Neural cell (in vitro differentiated cells): ENCODE data around the gene ODF4. TPM values are rescaled to one million over a fixed set of nuclear protein-coding genes. Genes with fewer than 3 reads are reported as not detected.

ENCODE experiments used
- H2AFZ ChIP-seq: fragments of 200-600, 300-800 bp; sonication (generic), shearing (Covaris generic); 2 replicates; pipeline ENCODE4 v1.6.0; 2014; ENCODE audit warnings: low read depth, mild to moderate bottlenecking, antibody characterized with exemption, low read length, moderate library complexity
- H3F3A ChIP-seq: fragments of 200-600 bp; shearing (Covaris generic); 2 replicates; pipeline ENCODE4 v1.6.1; 2016; ENCODE audit warnings: mild to moderate bottlenecking, moderate library complexity, mixed read lengths, antibody characterized with exemption, low read length; ENCODE audit not compliant: insufficient read depth, poor library complexity, severe bottlenecking
- H3K27ac ChIP-seq: fragments of 200-600, 300-800 bp; sonication (generic), shearing (Covaris generic); 2 replicates; pipeline ENCODE4 v1.5.1; 2014; ENCODE audit warnings: mild to moderate bottlenecking, low read length, moderate library complexity
- H3K27me3 ChIP-seq: fragments of 300-800, 200-600 bp; sonication (generic), shearing (Covaris generic); 2 replicates; pipeline ENCODE4 v1.6.0; 2014; ENCODE audit warnings: mild to moderate bottlenecking, low read depth, low read length, moderate library complexity; ENCODE audit not compliant: insufficient read depth
- H3K36me3 ChIP-seq: fragments of 300-800, 200-600 bp; sonication (generic), shearing (Covaris generic); 2 replicates; pipeline ENCODE4 v1.5.1; 2014; ENCODE audit warnings: mild to moderate bottlenecking, antibody characterized with exemption, low read length, moderate library complexity; ENCODE audit not compliant: insufficient read depth
- H3K4me2 ChIP-seq: fragments of 300-800, 200-600 bp; sonication (generic), shearing (Covaris generic); 2 replicates; pipeline ENCODE4 v1.6.0; 2014; ENCODE audit warnings: mild to moderate bottlenecking, low read length
- H3K4me3 ChIP-seq: fragments of 300-800, 200-600 bp; sonication (generic), shearing (Covaris generic); 2 replicates; pipeline ENCODE4 v1.5.1; 2014; ENCODE audit warnings: mild to moderate bottlenecking, low read length, moderate library complexity
- H3K79me2 ChIP-seq: fragments of 200-600 bp; shearing (Covaris generic); replicated peaks from 2 replicates; pipeline ENCODE4 v1.6.0; 2014; ENCODE audit warnings: mild to moderate bottlenecking, low read length, moderate library complexity; ENCODE audit not compliant: insufficient read depth
- H3K9ac ChIP-seq: fragments of 300-800, 200-600 bp; sonication (generic), shearing (Covaris generic); 2 replicates; pipeline ENCODE4 v1.6.1; 2016; ENCODE audit warnings: mild to moderate bottlenecking, low read length, mixed read lengths
- H3K9me2 ChIP-seq: fragments of 200-600 bp; shearing (Covaris generic); 2 replicates; pipeline ENCODE4 v1.6.1; 2016; ENCODE audit warnings: mild to moderate bottlenecking, low read length, mixed read lengths; ENCODE audit not compliant: insufficient read depth
- H3K9me3 ChIP-seq: fragments of 200-600, 300-800 bp; sonication (generic), shearing (Covaris generic); 2 replicates; pipeline ENCODE4 v1.6.1; 2016; ENCODE audit warnings: mild to moderate bottlenecking, mixed run types, low read length, moderate library complexity, mixed read lengths
- H4K20me1 ChIP-seq: fragments of 200-600 bp; shearing (Covaris generic); 2 replicates; pipeline ENCODE4 v1.6.1; 2016; ENCODE audit warnings: mild to moderate bottlenecking, mixed run types; ENCODE audit not compliant: insufficient read depth
- EP300 ChIP-seq: fragments of 450-650 bp; conservative IDR thresholded peaks from 2 replicates; pipeline ENCODE4 v1.6.1; 2014; ENCODE audit warnings: antibody characterized with exemption, mild to moderate bottlenecking, moderate library complexity; ENCODE audit not compliant: poor library complexity, severe bottlenecking
- EZH2 ChIP-seq: fragments of 200-600, 300-800 bp; shearing (Covaris generic), sonication (generic); IDR thresholded peaks from 2 replicates; pipeline ENCODE4 v1.6.1; 2014; ENCODE audit warnings: antibody characterized with exemption, low read length, borderline replicate concordance, mild to moderate bottlenecking; ENCODE audit not compliant: insufficient read depth, poor library complexity, severe bottlenecking
- MXI1 ChIP-seq: fragments of 450-650 bp; conservative IDR thresholded peaks from 2 replicates; pipeline ENCODE4 v1.6.1; 2014; ENCODE audit warnings: antibody characterized with exemption, mild to moderate bottlenecking; ENCODE audit not compliant: poor library complexity, severe bottlenecking
- POLR2AphosphoS5 ChIP-seq: IDR thresholded peaks from 2 replicates; pipeline ENCODE4 v1.6.1; 2012
- RAD21 ChIP-seq: fragments of 450-650 bp; conservative IDR thresholded peaks from 2 replicates; pipeline ENCODE4 v1.6.1; 2014; ENCODE audit warnings: antibody characterized with exemption, mild to moderate bottlenecking, moderate library complexity
- SMC3 ChIP-seq: fragments of 450-650 bp; conservative IDR thresholded peaks from 2 replicates; pipeline ENCODE4 v1.6.1; 2014; ENCODE audit warnings: antibody characterized with exemption, mild to moderate bottlenecking, moderate library complexity; ENCODE audit not compliant: poor library complexity
- TAF1 ChIP-seq: IDR thresholded peaks from 2 replicates; pipeline ENCODE4 v1.6.1; 2012; ENCODE audit warnings: low read depth
- polyA plus RNA-seq: library from polyadenylated mRNA; depleted of rRNA; stranded (reverse); fragments of >200 nt; gene quantifications from 2 replicates; pipeline ENCODE4 v1.2.3, GENCODE V29; 2014
- TF ChIP-seq, protein P1 (sequence below): IDR thresholded peaks from 2 replicates; pipeline ENCODE4 v1.6.1; 2012; ENCODE audit warnings: borderline replicate concordance
- TF ChIP-seq, protein P2 (sequence below): fragments of 450-650 bp; IDR thresholded peaks from 2 replicates; pipeline ENCODE4 v1.5.1; 2014; ENCODE audit warnings: antibody characterized with exemption, mild to moderate bottlenecking, moderate library complexity; ENCODE audit not compliant: poor library complexity, severe bottlenecking

ODF4 gene
- polyA plus RNA-seq, 1 donor from 2014 or later = not detected

DNA sequence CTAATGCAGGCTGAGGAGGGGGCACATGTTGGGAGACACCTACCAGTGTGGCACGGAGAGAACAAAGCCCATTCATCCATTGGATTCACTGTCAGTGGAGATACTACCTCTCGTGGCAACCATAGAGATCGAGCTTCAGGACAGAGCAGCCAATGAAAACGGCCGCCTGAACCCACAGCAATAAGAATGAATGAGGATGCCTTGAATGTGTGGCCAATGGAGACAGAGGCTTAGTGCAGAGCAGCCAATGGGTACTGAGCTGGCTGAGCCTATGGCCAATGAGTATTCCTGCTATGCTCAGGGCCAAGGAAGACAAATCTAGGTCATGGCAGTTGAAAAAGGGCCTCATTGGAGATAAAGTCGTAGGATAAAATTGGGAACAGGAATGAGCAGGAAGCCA is 18.6 kb upstream of the ODF4 start:
- no peaks in the 10 kb centered on the region for H3F3A ChIP-seq
- no peak overlapping the region for H3K4me3 ChIP-seq
- no peaks in the 10 kb centered on the region for H3K9me2 ChIP-seq
- H3K9me3 ChIP-seq = no peaks in the 10 kb centered on the region
- H3K27ac ChIP-seq = no peak overlapping the region
- H3K27me3 ChIP-seq = peaks cover 11% of the 10 kb centered on the region
- no peaks in the 10 kb centered on the region for H3K36me3 ChIP-seq
- TF ChIP-seq TAF1 (no peak), EP300 (no peak), MXI1 (no peak), POLR2AphosphoS5 (no peak), RAD21 (no peak)
- TF ChIP-seq, protein P1, sequence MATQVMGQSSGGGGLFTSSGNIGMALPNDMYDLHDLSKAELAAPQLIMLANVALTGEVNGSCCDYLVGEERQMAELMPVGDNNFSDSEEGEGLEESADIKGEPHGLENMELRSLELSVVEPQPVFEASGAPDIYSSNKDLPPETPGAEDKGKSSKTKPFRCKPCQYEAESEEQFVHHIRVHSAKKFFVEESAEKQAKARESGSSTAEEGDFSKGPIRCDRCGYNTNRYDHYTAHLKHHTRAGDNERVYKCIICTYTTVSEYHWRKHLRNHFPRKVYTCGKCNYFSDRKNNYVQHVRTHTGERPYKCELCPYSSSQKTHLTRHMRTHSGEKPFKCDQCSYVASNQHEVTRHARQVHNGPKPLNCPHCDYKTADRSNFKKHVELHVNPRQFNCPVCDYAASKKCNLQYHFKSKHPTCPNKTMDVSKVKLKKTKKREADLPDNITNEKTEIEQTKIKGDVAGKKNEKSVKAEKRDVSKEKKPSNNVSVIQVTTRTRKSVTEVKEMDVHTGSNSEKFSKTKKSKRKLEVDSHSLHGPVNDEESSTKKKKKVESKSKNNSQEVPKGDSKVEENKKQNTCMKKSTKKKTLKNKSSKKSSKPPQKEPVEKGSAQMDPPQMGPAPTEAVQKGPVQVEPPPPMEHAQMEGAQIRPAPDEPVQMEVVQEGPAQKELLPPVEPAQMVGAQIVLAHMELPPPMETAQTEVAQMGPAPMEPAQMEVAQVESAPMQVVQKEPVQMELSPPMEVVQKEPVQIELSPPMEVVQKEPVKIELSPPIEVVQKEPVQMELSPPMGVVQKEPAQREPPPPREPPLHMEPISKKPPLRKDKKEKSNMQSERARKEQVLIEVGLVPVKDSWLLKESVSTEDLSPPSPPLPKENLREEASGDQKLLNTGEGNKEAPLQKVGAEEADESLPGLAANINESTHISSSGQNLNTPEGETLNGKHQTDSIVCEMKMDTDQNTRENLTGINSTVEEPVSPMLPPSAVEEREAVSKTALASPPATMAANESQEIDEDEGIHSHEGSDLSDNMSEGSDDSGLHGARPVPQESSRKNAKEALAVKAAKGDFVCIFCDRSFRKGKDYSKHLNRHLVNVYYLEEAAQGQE = no peak
- TF ChIP-seq, protein P2, sequence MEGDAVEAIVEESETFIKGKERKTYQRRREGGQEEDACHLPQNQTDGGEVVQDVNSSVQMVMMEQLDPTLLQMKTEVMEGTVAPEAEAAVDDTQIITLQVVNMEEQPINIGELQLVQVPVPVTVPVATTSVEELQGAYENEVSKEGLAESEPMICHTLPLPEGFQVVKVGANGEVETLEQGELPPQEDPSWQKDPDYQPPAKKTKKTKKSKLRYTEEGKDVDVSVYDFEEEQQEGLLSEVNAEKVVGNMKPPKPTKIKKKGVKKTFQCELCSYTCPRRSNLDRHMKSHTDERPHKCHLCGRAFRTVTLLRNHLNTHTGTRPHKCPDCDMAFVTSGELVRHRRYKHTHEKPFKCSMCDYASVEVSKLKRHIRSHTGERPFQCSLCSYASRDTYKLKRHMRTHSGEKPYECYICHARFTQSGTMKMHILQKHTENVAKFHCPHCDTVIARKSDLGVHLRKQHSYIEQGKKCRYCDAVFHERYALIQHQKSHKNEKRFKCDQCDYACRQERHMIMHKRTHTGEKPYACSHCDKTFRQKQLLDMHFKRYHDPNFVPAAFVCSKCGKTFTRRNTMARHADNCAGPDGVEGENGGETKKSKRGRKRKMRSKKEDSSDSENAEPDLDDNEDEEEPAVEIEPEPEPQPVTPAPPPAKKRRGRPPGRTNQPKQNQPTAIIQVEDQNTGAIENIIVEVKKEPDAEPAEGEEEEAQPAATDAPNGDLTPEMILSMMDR = no peak
- H4K20me1 ChIP-seq = no peaks in the 10 kb centered on the region
- H3K4me2 ChIP-seq = no peak overlapping the region
- no peak overlapping the region for H2AFZ ChIP-seq
- no peak overlapping the region for H3K9ac ChIP-seq
- no peaks in the 10 kb centered on the region for H3K79me2 ChIP-seq

DNA sequence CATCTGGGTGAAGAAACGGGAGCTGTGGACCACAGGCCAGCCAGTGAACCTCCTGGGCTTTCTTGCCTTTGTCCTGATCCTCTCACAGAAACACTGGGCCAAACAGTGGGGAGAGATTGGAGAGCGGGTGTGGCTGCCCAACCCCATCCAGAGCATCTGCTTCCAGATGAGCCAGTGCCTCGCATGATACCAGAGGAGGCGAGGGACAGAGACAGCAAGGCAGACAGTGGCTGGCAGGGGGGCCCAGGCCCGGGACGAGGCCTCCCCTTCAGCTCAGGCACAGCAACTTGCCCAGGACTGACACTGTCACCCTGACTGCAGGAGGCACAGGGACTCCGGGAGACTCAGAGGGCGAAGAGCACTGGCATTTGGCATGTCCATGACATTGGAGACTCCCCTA is 17.6 kb upstream of the ODF4 start:
- Histone ChIP-seq H2AFZ (no peak overlapping the region), H3K79me2 (no peaks in the 10 kb centered on the region), H4K20me1 (no peaks in the 10 kb centered on the region), H3K9me2 (no peaks in the 10 kb centered on the region), H3K4me3 (no peak overlapping the region), H3K27ac (no peak overlapping the region), H3K9me3 (no peaks in the 10 kb centered on the region), H3K36me3 (no peaks in the 10 kb centered on the region), H3K9ac (no peak overlapping the region), H3F3A (no peaks in the 10 kb centered on the region), H3K4me2 (no peak overlapping the region), H3K27me3 (peaks cover 15% of the 10 kb centered on the region)
- TF ChIP-seq EP300 (no peak), POLR2AphosphoS5 (no peak), SMC3 (no peak), MXI1 (no peak), TAF1 (no peak), EZH2 (no peak), RAD21 (no peak)
- TF ChIP-seq, protein P1 = no peak
- TF ChIP-seq, protein P2 = no peak
